Sigmoid colon (tissue), 4 donors: ENCODE measurements around the gene USP21.

Experiments used
- POLR2A ChIP-seq, 2 donors: fragments of 450-650 bp; IDR thresholded peaks; one replicate each; pipeline ENCODE4 v1.6.1; 2016; ENCODE audit warnings: antibody characterized with exemption in 2 of 2, mild to moderate bottlenecking in 2 of 2, moderate library complexity in 2 of 2
- POLR2AphosphoS5 ChIP-seq, 4 donors: sonication (generic); formaldehyde crosslinking; IDR thresholded peaks; one replicate each; pipeline ENCODE4 v1.6.1; 2017; ENCODE audit warnings: antibody characterized with exemption in 4 of 4
- TF ChIP-seq, protein P1 (sequence below), 4 experiments: fragments of 450-650 bp in 3 of 4; fragments of 200-600 bp in 1 of 4; IDR thresholded peaks; one replicate each; pipeline ENCODE4 v1.5.1; 2016 to 2019; ENCODE audit warnings: antibody characterized with exemption in 4 of 4, mild to moderate bottlenecking in 3 of 4, moderate library complexity in 2 of 4

DNA sequence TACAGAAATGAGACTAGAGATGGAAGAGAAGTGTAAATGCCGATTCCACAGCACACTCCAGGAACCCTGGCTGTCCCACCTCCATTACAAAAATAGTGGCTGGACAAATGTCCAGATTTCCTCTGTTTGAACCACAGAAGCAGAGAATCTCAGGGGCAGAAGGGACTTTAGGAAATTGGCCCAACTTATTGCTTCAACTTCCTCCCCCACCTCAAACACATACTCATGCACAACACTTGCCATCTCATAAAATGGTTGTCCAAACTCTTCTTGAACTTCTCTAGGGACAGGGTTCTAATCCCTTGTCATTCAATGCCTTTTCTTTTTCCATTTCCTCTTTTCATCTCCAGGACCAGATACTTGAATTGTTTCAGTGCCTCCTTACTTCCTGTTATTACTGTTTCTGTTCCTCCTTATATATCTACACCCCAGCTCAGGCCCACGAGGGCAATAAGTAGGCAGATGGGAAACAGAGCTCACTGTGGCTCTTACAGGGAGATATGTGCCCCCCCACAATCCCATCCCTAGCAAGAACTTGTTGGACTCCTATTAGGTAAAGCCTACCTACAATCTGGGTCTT, 26.5 kb downstream of the USP21 start:
- no peak for TF ChIP-seq POLR2AphosphoS5 (IDR thresholded peaks at IDR 0.05)
- TF ChIP-seq, protein P1, sequence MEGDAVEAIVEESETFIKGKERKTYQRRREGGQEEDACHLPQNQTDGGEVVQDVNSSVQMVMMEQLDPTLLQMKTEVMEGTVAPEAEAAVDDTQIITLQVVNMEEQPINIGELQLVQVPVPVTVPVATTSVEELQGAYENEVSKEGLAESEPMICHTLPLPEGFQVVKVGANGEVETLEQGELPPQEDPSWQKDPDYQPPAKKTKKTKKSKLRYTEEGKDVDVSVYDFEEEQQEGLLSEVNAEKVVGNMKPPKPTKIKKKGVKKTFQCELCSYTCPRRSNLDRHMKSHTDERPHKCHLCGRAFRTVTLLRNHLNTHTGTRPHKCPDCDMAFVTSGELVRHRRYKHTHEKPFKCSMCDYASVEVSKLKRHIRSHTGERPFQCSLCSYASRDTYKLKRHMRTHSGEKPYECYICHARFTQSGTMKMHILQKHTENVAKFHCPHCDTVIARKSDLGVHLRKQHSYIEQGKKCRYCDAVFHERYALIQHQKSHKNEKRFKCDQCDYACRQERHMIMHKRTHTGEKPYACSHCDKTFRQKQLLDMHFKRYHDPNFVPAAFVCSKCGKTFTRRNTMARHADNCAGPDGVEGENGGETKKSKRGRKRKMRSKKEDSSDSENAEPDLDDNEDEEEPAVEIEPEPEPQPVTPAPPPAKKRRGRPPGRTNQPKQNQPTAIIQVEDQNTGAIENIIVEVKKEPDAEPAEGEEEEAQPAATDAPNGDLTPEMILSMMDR (IDR thresholded peaks at IDR 0.05), result no peak
- TF ChIP-seq POLR2A (IDR thresholded peaks at IDR 0.05), result no peak
